ENCODE data around the gene LRRN4. TPM values are rescaled to one million over a fixed set of nuclear protein-coding genes. Genes with fewer than 3 reads are reported as not detected.
"Not testable (repeated sequence)": the region's sequence is repeated elsewhere in the genome, so short reads cannot be mapped to it uniquely, and the experiment has no call there.

LRRN4 gene
- total and polyA plus RNA-seq, 2 of the 4 experiments (the other 2 are of a cell fraction), result under 0.01 to 0.19 TPM

DNA sequence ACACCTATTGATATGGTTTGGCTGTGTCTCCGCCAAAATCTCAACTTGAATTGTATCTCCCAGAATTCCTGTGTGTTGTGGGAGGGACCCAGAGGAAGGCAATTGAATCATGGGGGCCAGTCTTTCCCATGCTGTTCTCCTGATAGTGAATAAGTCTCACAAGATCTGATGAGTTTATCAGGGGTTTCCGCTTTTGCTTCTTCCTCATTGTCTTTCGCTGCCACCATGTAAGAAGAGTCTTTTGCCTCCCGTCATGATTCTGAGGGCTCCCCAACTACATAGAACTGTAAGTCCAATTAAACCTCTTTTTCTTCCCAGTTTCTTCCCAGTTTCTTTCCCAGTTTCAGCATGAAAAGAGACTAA, 810 bp upstream of the LRRN4 start:
- peaks cover 18% of the 10 kb centered on the region for H3K27me3 ChIP-seq (ENCODE audit: control insufficient read depth, insufficient read depth, low read length)
- H3K23ac ChIP-seq (ENCODE audit: low read depth, low read length); H4K8ac ChIP-seq (ENCODE audit: low read depth in 2 of 2, low read length in 2 of 2); H4K5ac ChIP-seq (ENCODE audit: low read depth, low read length); DNase-seq; H3K4ac ChIP-seq (ENCODE audit: low read depth, low read length); H2BK5ac ChIP-seq (ENCODE audit: low read depth, low read length, poor library complexity, severe bottlenecking); H3K79me1 ChIP-seq (ENCODE audit: low read depth in 1 of 2, low read length in 2 of 2); ATAC-seq (ENCODE audit: low read depth); H2AK9ac ChIP-seq (replicated peaks; ENCODE audit: low read depth, low read length, poor library complexity); H3K18ac ChIP-seq (ENCODE audit: low read depth, low read length); POLR2A ChIA-PET (ENCODE audit: unreplicated experiment); intact Hi-C loops (cut with micrococcal nuclease); H3K9me3 ChIP-seq (ENCODE audit: control insufficient read depth, insufficient read depth, low read length); dilution Hi-C loops (cut with HindIII; ENCODE audit: low sequenced_read_pairs, unreplicated experiment); H2AFZ ChIP-seq (replicated peaks; ENCODE audit: low read length, poor library complexity); H4K91ac ChIP-seq (ENCODE audit: insufficient read depth, low read depth, low read length); H3K9me1 ChIP-seq (ENCODE audit: insufficient read depth, low read length); H4K20me1 ChIP-seq (ENCODE audit: insufficient read depth, low read length); H2BK15ac ChIP-seq (ENCODE audit: low read depth, low read length); H3K4me1 ChIP-seq (ENCODE audit: control insufficient read depth, insufficient read depth, low read length); BruUV-seq (replicated peaks); H2AK5ac ChIP-seq (ENCODE audit: low read depth, low read length); H3K14ac ChIP-seq (replicated peaks; ENCODE audit: low read depth, low read length); H3K56ac ChIP-seq (ENCODE audit: extremely low read depth, insufficient read depth, low read length); H3K36me3 ChIP-seq (ENCODE audit: control insufficient read depth, insufficient read depth, low read length); H2BK20ac ChIP-seq (ENCODE audit: low read depth, low read length); H3K4me3 ChIP-seq (ENCODE audit: insufficient read depth, low read depth, low read length); H3K4me2 ChIP-seq (ENCODE audit: low read depth, low read length); H2BK120ac ChIP-seq (ENCODE audit: low read depth, low read length); H3K9ac ChIP-seq (ENCODE audit: low read depth, low read length); in situ Hi-C loops (cut with MboI; ENCODE audit: low sequenced_read_pairs); H3K27ac ChIP-seq (ENCODE audit: insufficient read depth, low read length): not testable (repeated sequence)
- WGBS, 2 experiments (ENCODE audit: extremely low coverage in 2 of 2, insufficient read length in 1 of 2), result no CpG with 5 or more reads among the region's 4 CpGs
- CTCF ChIA-PET, result interaction anchor here (0.6 kb wide), 1 partner anchor 1871 kb away, joined by 3 read pairs; no protein-coding TSS in a partner anchor

Data from IMR-90 (cell line).